GM12865 (cell line): Measurements from ENCODE around the gene CD36.

Experiments
- DNase-seq: peaks from one replicate; pipeline ENCODE4 v3.0.0; 2010; ENCODE audit warnings: low read depth
- H3K4me3 ChIP-seq: 2 replicates; pipeline ENCODE4 v1.5.1; 2011; ENCODE audit warnings: mild to moderate bottlenecking, low read depth, low read length, control low read depth
- CTCF ChIP-seq: IDR thresholded peaks from 2 replicates; pipeline ENCODE4 v1.5.1; 2011; ENCODE audit warnings: low read length, control low read depth, low read depth, inconsistent platforms; ENCODE audit not compliant: insufficient read depth; ENCODE audit errors: missing control alignments

The CD36 gene

GRCh38 chr7:80699721-80700256, 61.3 kb downstream of the CD36 start:
- no peak overlapping the region for H3K4me3 ChIP-seq
- DNase-seq, result no peak
- TF ChIP-seq CTCF, result no peak

GRCh38 chr7:80703272-80703671, 64.8 kb downstream of the CD36 start:
- no peak for TF ChIP-seq CTCF
- H3K4me3 ChIP-seq, result no peak overlapping the region
- no peak for DNase-seq

- no peak for DNase-seq
- no peak overlapping the region for H3K4me3 ChIP-seq
- no peak for TF ChIP-seq CTCF
Observed at GRCh38 chr7:80705130-80705781, 66.8 kb downstream of the CD36 start.

GRCh38 chr7:80707318-80707717, 68.9 kb downstream of the CD36 start:
- no peak for TF ChIP-seq CTCF
- no peak overlapping the region for H3K4me3 ChIP-seq
- no peak for DNase-seq

- H3K4me3 ChIP-seq, result no peak overlapping the region
- DNase-seq, result no peak
- no peak for TF ChIP-seq CTCF
Observed at GRCh38 chr7:80708123-80708522, 69.7 kb downstream of the CD36 start.

GRCh38 chr7:80711531-80711930, 73.1 kb downstream of the CD36 start:
- no peak for TF ChIP-seq CTCF
- H3K4me3 ChIP-seq, result no peak overlapping the region
- no peak for DNase-seq

GRCh38 chr7:80719261-80719660, 80.8 kb downstream of the CD36 start:
- H3K4me3 ChIP-seq, result no peak overlapping the region
- TF ChIP-seq CTCF, result no peak
- DNase-seq, result no peak
